Natural killer cell treated with Interleukin-12 subunit alpha and Interleukin-12 subunit beta and Interleukin-15 and Interleukin-18, amount 100 ng/mL, for 72 hours (primary cell): ENCODE results near the gene ADAMTS4. TPM values are rescaled to one million over a fixed set of nuclear protein-coding genes. Genes with fewer than 3 reads are reported as not detected.

Experiments
- ATAC-seq, 2 donors: fragments of 150-1000 bp; cut with Tn5 transposase in 1 of 2; sonication (Bioruptor Pico), chemical (Tn5 transposase) in 1 of 2; 2 replicates each; pipeline ENCODE4 v1.10.0; 2021
- DNase-seq: peaks from one replicate; pipeline ENCODE4 v3.0.0; 2022; ENCODE audit warnings: low spot score
- H3K27ac Mint-ChIP-seq, 2 donors: 1 replicate in 1 of 2; 2 replicates in 1 of 2; pipeline ENCODE4 v1.8.0; 2022; ENCODE audit warnings: mixed read lengths in 2 of 2, mild to moderate bottlenecking in 1 of 2, moderate library complexity in 1 of 2
- H3K27me3 Mint-ChIP-seq, 2 donors: 1 replicate in 1 of 2; 2 replicates in 1 of 2; pipeline ENCODE4 v1.8.0; 2022; ENCODE audit warnings: mixed read lengths in 2 of 2
- H3K36me3 Mint-ChIP-seq: one replicate; pipeline ENCODE4 v1.8.0; 2022; ENCODE audit warnings: mixed read lengths
- H3K4me1 Mint-ChIP-seq, 2 donors: 1 replicate in 1 of 2; 2 replicates in 1 of 2; pipeline ENCODE4 v1.8.0; 2022; ENCODE audit warnings: low read depth in 2 of 2, mixed read lengths in 2 of 2, mild to moderate bottlenecking in 1 of 2
- H3K4me3 Mint-ChIP-seq: one replicate; pipeline ENCODE4 v1.8.0; 2022; ENCODE audit warnings: mixed read lengths
- H3K9me3 Mint-ChIP-seq: 2 replicates; pipeline ENCODE4 v1.8.0; 2022; ENCODE audit warnings: mixed read lengths
- total RNA-seq, 2 donors: library from RNA; stranded (reverse); gene quantifications; one replicate each; pipeline ENCODE4 v1.2.3, GENCODE V29; 2022

The ADAMTS4 gene
- total RNA-seq, 2 donors from 2014 or later: 0.43 to 0.89 TPM

DNA sequence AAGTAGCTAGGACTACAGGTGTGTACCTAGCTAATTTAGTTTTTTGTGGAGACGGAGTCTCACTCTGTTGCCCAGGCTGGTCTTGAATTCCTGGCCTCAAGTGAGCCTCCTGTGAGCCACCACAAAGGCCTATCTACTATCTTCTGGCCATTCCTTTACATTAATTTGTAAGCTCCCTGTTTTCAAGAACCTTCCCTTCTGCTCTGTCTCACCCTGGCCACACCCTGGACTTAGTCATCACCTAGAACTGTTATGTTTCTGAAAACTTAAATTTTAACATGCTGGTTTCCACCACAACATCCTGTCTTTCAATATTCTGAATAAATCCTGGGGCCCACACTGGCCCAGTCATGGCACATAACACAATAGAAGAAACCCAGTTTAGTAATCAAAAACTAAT lies 16.6 kb downstream of the ADAMTS4 start:
- H3K27ac Mint-ChIP-seq: peak overlapping the region; percentile 91 to 98

DNA sequence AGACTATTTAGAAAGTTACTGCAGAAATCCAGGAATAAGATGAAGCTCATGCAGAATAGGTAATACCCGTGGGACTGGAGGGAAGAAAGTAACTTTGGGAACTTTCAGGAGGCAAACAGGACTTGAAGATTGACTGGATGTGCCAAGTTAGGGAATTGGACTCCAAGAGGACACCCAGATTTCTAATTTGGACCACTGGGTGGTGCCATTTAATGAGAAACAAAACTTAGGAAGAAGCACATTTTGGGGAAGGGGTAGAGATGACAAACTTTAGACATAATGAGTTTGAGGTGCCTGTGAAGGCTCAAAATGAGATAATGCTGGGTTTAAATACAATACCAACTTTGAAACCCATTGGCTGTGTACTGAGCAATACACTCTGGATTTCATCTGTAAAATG lies 18.2 kb downstream of the ADAMTS4 start:
- no peaks in the 10 kb centered on the region for H3K9me3 Mint-ChIP-seq
- H3K4me3 Mint-ChIP-seq: no peak overlapping the region
- H3K4me1 Mint-ChIP-seq: peaks cover 69 to 73% of the 10 kb centered on the region in 2 donors
- H3K27ac Mint-ChIP-seq: peak overlapping the region; percentile 89 to 91
- no peaks in the 10 kb centered on the region for H3K36me3 Mint-ChIP-seq
- DNase-seq (no peak), ATAC-seq (no peak)
- H3K27me3 Mint-ChIP-seq: no peaks in the 10 kb centered on the region

More for the DNA sequence above, 16.6 kb downstream of the ADAMTS4 start:
- H3K27me3 Mint-ChIP-seq: no peaks in the 10 kb centered on the region
- no peaks in the 10 kb centered on the region for H3K36me3 Mint-ChIP-seq
- no peaks in the 10 kb centered on the region for H3K9me3 Mint-ChIP-seq
- peak overlapping the region; percentile 89 for H3K4me3 Mint-ChIP-seq
- DNase-seq (peak; percentile 73), ATAC-seq (peak; percentile 70 to 81)
- H3K4me1 Mint-ChIP-seq: peaks cover 73 to 74% of the 10 kb centered on the region in 2 donors

DNA sequence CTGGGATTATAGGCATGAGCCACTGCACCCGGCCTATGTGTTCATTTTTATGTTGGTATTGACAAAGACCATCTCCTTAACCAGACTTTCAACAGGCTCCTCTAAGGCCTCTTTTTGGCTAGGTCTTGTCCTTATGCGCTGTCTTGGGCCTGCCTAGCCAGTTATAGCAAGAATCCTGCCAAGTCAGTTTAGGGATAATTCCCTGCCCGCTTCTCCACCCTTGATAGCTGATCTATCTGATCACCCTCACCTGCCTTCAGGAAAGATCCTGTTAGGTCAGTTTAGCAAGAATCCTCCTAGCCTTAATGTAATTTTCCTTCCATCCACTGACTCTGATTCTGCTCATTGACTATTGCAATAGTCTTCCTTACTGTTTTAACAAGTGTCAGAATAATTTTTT lies 19.2 kb downstream of the ADAMTS4 start:
- H3K36me3 Mint-ChIP-seq: peaks cover 1% of the 10 kb centered on the region
- H3K4me1 Mint-ChIP-seq: peaks cover 66 to 74% of the 10 kb centered on the region in 2 donors
- H3K9me3 Mint-ChIP-seq: no peaks in the 10 kb centered on the region
- ATAC-seq (no peak), DNase-seq (no peak)
- peak overlapping the region; percentile 89 to 91 for H3K27ac Mint-ChIP-seq
- H3K27me3 Mint-ChIP-seq: no peaks in the 10 kb centered on the region
- H3K4me3 Mint-ChIP-seq: no peak overlapping the region

DNA sequence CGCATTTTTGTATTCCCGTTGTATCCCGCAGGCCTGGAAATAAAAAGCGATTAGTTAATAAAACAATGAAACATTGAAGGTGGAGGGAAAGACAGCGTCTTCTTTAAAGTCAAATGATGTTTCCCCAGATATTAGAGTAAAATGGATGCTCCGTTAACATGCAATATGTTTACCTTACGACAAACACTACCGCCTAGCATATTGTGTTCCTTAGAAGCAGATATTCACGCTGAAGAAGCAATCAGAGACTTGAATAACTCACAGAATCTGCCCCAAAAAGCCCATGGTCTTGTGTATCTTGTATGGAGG lies 21.0 kb downstream of the ADAMTS4 start:
- Mint-ChIP-seq H3K27me3 (no peaks in the 10 kb centered on the region), H3K4me1 (peaks cover 59 to 69% of the 10 kb centered on the region in 2 donors), H3K4me3 (peak overlapping the region; percentile 99), H3K27ac (peak overlapping the region; percentile 85 to 96), H3K36me3 (peaks cover 17% of the 10 kb centered on the region), H3K9me3 (no peaks in the 10 kb centered on the region)
- ATAC-seq: no peak
- DNase-seq: no peak

DNA sequence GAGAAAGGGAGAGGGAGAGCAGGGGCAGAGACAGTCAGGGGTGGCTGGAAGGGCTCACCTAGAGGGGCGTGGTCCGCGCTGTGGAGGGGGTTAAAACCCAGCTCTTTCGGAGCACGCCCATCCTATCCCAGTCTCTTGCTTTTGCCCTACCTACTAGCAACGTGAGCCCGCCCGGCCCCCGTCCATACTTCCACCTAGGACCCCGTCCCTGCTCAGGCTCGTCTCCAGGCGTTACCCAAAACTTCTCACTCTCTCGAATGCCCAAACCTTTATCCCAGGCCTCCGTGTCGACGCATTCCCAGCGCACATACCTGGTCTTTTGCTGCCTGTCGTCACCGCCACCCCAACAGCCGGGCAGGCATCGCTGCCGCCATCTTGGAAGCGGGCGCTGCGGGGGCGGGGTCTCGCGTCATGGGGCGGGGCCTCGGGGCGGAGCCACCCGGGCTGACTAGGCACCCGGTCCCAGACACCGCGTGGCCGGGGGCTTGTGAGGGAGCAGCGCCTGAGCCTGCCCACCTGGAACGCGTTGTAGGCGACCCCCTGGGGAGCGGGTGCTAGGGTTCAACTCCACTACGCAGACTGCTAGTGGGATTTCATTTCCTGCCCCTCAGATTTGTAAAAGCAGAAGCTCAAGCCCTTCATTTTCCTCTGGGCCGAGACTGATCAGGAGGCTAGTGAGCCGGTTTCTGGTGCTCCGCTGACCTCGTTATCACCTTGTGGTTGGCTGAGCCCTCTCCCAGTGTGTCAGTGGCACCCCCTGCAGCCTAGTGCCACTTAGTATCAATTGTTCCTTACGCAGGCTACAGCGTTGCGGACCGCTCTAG lies 21.5 kb downstream of the ADAMTS4 start, which contains the start of gene B4GALT3:
Gene B4GALT3 (minus strand): TSS at position 396 of the 824 bp plus-strand sequence. CDS start 1,447 bp downstream, outside the sequence.
- Mint-ChIP-seq H3K36me3 (peaks cover 23% of the 10 kb centered on the region), H3K27ac (peak within 1 kb of the TSS; percentile 85 to 96), H3K9me3 (no peaks in the 10 kb centered on the region), H3K27me3 (no peaks in the 10 kb centered on the region), H3K4me1 (peaks cover 60 to 69% of the 10 kb centered on the region in 2 donors), H3K4me3 (peak within 1 kb of the TSS; percentile 99)
- ATAC-seq (peak; percentile 95 to 97), DNase-seq (peak; percentile 91)

DNA sequence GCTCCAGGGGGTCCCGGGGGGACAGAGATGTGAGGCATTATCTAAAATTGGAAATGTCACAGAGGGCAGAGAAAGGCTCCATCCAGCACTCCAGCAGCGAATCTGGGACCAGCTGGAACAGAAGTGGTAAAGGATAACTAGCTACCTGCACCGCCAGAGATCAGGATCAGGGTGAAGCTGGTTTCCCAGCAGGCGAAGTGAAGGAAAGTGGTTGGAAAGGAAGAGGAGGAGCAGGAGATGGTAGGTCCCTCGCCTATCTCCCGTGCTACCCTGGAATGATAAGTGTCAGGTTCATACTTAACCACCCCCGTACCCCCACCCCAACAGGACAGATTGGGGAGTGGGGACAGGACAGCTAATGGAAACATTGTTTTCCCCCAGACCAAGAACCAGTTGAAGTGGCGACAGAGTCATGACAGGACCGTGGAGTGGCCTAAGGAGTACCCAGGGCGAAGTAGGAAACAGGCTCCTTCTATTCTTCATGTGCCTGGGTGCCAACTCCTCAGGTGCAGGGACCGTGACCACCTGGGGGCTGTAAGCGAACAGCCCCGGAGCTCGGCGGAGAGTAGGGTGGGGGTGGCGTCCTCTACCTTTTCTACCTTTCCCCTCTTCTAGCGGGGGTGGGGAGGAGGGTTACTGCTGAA lies 22.3 kb downstream of the ADAMTS4 start:
- peak overlapping the region; percentile 85 to 96 for H3K27ac Mint-ChIP-seq
- peaks cover 27% of the 10 kb centered on the region for H3K36me3 Mint-ChIP-seq
- peaks cover 54 to 70% of the 10 kb centered on the region in 2 donors for H3K4me1 Mint-ChIP-seq
- peak overlapping the region; percentile 99 for H3K4me3 Mint-ChIP-seq
- H3K9me3 Mint-ChIP-seq: no peaks in the 10 kb centered on the region
- ATAC-seq: peak in 1 of 2 donors; percentile 1
- H3K27me3 Mint-ChIP-seq: no peaks in the 10 kb centered on the region
- DNase-seq: no peak

DNA sequence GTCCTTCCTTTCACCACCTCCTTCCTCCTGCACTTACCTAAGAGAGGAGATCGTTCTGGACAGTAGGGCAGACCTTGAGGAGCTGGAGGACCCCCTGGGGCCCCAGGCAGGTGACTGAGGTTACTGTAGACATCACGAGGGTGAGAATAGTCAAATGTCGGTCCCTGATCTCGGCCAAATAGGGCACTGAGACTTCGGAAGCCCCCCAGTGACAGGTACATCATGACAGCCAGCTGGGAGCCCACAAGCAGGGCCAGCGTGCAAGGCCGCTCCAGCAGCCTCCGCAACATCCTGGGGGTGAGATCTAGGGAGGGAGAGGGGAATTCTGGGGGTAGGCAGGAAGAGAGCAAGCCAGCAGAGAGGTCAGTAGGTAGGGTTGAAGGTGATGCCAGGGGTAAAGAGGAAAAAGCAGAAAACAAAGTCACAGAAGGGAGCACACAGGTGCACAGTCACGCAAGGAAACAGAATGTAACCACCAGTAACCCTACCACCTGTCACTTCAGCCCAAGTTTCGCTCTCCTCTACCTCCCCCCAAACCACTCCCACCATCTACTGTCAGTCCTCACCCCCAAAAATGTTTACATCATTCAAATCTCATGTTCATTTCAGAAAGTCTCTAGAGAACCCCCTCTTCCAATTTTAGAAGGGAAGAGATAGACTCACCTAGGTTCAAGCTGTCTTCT lies 22.9 kb downstream of the ADAMTS4 start:
- Mint-ChIP-seq H3K4me1 (peaks cover 52 to 71% of the 10 kb centered on the region in 2 donors), H3K9me3 (no peaks in the 10 kb centered on the region), H3K36me3 (peaks cover 30% of the 10 kb centered on the region), H3K27ac (peak overlapping the region; percentile 85 to 96), H3K4me3 (peak overlapping the region; percentile 99), H3K27me3 (no peaks in the 10 kb centered on the region)
- DNase-seq (no peak), ATAC-seq (no peak)

DNA sequence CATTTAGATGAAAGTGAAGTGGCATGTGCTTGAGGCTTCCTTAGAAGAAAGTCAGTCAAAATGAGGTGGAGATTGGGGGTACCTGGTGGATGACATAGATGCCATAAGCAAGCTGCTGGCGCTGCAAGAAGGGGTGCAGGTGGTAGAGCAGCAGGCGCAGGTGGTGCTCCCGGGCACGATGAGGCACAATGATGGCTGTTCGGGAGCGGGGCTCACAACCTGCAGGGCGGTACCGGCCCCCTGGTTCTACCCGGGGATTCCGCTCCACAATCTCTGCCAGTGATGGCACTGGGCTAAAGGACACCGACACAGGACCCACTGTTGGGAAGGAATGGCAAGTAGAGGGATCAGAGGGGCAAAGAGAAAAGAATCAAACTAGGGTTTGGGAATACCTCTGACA lies 23.9 kb downstream of the ADAMTS4 start:
- DNase-seq (no peak), ATAC-seq (no peak)
- H3K4me1 Mint-ChIP-seq: peaks cover 46 to 64% of the 10 kb centered on the region in 2 donors
- no peaks in the 10 kb centered on the region for H3K27me3 Mint-ChIP-seq
- H3K36me3 Mint-ChIP-seq: peaks cover 33% of the 10 kb centered on the region
- no peaks in the 10 kb centered on the region for H3K9me3 Mint-ChIP-seq
- peak overlapping the region; percentile 85 to 96 for H3K27ac Mint-ChIP-seq
- H3K4me3 Mint-ChIP-seq: peak overlapping the region; percentile 13

DNA sequence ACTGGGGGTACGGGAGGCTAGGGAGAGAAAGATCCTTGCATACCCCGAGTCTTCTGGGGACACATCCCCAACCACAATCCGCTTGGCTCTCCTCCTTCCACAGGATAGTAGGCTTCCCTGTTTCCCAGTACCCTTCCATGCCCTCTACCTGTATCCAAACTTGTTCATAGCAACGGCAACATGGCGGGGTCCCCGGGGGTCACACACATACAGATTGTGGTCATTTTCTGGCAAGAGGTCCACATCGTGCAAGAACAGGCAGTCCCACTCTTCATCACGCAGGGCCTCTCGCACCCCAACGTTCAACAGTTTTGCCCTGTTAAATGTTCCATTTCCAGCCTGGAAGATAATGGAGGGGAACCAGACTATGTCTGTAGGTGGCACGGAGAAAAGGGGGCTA lies 25.1 kb downstream of the ADAMTS4 start:
- DNase-seq (no peak), ATAC-seq (no peak)
- peaks cover 46 to 67% of the 10 kb centered on the region in 2 donors for H3K4me1 Mint-ChIP-seq
- H3K27me3 Mint-ChIP-seq: no peaks in the 10 kb centered on the region
- H3K4me3 Mint-ChIP-seq: no peak overlapping the region
- peak overlapping the region; percentile 49 to 96 for H3K27ac Mint-ChIP-seq
- H3K9me3 Mint-ChIP-seq: no peaks in the 10 kb centered on the region
- H3K36me3 Mint-ChIP-seq: peaks cover 33% of the 10 kb centered on the region

DNA sequence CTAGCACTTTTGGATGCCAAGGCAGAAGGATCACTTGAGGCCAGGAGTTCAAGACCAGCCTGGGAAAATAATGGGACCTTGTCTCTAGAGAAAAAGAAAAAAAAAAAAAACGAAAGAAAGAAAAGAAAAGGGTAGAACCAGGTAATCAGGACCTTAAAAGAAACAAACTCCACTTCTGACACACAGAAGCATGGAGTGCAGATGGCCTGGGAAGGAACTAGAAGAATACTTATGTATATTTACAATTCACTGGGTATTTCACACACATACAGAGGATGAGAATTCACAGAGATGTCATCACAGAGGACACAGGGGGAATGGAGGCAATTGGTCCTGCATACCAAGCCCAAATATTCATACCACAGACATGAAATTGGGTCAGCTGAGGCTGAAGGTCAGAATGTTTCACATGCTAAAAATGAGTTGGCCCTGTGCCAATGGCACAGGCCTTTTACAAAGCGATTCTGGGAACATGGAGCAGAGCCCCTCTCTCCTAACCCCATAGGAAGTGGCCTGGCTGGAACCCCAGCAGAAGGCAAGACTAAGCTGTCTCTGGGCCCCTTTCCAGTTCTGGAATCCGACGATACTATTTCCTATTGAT lies 26.0 kb downstream of the ADAMTS4 start:
- Mint-ChIP-seq H3K36me3 (peaks cover 33% of the 10 kb centered on the region), H3K4me3 (no peak overlapping the region), H3K9me3 (no peaks in the 10 kb centered on the region), H3K27me3 (no peaks in the 10 kb centered on the region), H3K4me1 (peaks cover 47 to 62% of the 10 kb centered on the region in 2 donors), H3K27ac (peak overlapping the region; percentile 48 to 49)
- ATAC-seq (no peak), DNase-seq (no peak)

DNA sequence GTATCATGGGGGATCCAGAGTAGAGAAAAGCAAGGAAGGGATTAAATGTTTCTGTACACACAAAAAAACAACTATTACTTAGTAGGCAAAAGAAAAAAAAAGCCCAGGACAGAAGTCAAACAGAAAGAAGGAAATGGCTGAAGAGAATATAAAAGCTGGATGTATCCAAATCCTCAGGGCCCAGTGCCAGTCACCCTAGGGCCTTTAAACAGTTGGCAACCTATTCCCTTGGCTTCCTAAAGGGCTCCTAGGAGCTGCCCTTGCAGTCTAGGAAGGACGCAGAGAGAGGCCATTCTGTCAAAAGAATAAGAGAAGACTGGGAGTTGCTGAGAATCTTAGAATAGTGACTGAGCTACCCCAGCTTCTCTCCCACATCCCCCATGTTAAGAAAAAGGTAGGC lies 26.5 kb downstream of the ADAMTS4 start:
- Mint-ChIP-seq H3K36me3 (peaks cover 33% of the 10 kb centered on the region), H3K9me3 (no peaks in the 10 kb centered on the region), H3K27ac (peak overlapping the region; percentile 48 to 49), H3K4me1 (peaks cover 43 to 57% of the 10 kb centered on the region in 2 donors), H3K27me3 (no peaks in the 10 kb centered on the region), H3K4me3 (no peak overlapping the region)
- no peak for ATAC-seq
- DNase-seq: no peak

DNA sequence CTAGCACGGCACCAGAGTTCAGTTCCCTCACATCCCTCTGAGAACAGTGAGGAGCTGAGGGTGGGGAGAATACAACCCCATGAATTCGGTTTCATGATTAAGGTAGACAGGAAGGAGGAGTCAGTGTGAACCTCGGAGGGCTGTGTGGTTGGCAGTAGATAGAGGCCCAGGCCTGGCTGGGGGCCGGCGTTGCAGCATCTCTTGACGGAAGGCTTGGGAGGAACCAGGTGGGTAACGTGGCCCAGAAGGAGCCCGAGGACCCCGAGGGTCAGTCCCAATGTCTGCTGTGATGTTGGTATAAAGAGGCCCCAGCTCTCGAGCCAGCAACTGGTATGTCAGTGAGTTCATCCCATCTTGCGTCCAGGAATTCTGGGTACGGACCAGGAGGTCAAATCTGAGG lies 27.2 kb downstream of the ADAMTS4 start:
- Mint-ChIP-seq H3K4me3 (no peak overlapping the region), H3K27ac (peak overlapping the region; percentile 49 to 58), H3K36me3 (peaks cover 33% of the 10 kb centered on the region), H3K27me3 (no peaks in the 10 kb centered on the region), H3K4me1 (peaks cover 46 to 59% of the 10 kb centered on the region in 2 donors), H3K9me3 (no peaks in the 10 kb centered on the region)
- no peak for DNase-seq
- ATAC-seq: no peak

DNA sequence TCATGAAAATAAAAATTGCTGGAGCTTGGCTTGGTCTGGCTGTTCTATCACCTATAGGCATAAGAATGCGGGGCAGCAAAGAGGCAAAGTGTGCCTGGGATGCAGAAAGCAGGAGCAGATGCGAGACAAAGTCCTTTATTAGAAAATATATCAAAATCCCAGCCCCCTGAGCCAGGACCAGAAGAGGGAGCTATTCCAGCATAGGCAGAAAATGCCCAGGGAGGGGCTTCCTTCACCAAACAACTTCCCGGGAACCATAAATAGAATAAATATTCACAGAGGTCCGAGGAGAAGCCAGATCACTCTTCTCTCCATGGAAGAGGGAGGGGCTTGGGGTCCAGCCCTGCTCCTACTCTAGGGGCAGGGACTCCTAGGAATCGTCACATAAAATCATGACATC lies 27.7 kb downstream of the ADAMTS4 start:
- H3K27ac Mint-ChIP-seq: peak overlapping the region; percentile 33 to 58
- H3K4me1 Mint-ChIP-seq: peaks cover 44 to 56% of the 10 kb centered on the region in 2 donors
- H3K4me3 Mint-ChIP-seq: no peak overlapping the region
- DNase-seq (no peak), ATAC-seq (no peak)
- H3K9me3 Mint-ChIP-seq: no peaks in the 10 kb centered on the region
- H3K36me3 Mint-ChIP-seq: peaks cover 33% of the 10 kb centered on the region
- H3K27me3 Mint-ChIP-seq: no peaks in the 10 kb centered on the region
